Omental fat pad (tissue), 4 donors: ENCODE data around the gene TNNC1. TPM values are rescaled to one million over a fixed set of nuclear protein-coding genes. Genes with fewer than 3 reads are reported as not detected.

ENCODE experiments used
- ATAC-seq: fragments of 150-250 bp; one replicate; pipeline ENCODE4 v1.9.1; 2016; ENCODE audit warnings: mild to moderate bottlenecking, moderate library complexity; ENCODE audit not compliant: low FRiP score
- DNase-seq: peaks from one replicate; pipeline ENCODE4 v3.0.0-alpha.2; 2019; ENCODE audit warnings: low spot score
- CTCF ChIP-seq, 3 donors: fragments of 450-650 bp; IDR thresholded peaks; one replicate each; pipeline ENCODE4 v1.5.1; 2016 to 2017; ENCODE audit warnings: antibody characterized with exemption in 3 of 3, mild to moderate bottlenecking in 3 of 3, moderate library complexity in 2 of 3
- total RNA-seq, 4 donors: library from RNA; depleted of rRNA; stranded (reverse); fragments of >200 nt; gene quantifications; one replicate each; pipeline ENCODE4 v1.1.0, GENCODE V29; 2016

TNNC1 gene
- total RNA-seq, 4 donors from 2014 or later = 2.4 to 2.5 TPM; not detected in 2

GRCh38 chr3:52468336-52468735, 14.5 kb upstream of the TNNC1 start:
- TF ChIP-seq CTCF (IDR thresholded peaks at IDR 0.05) = no peak
- ATAC-seq = peak; percentile 61
- DNase-seq = no peak

- no peak for TF ChIP-seq CTCF (IDR thresholded peaks at IDR 0.05)
- DNase-seq (no peak), ATAC-seq (no peak)
Observed at GRCh38 chr3:52463416-52463815, 9.6 kb upstream of the TNNC1 start.

GRCh38 chr3:52461874-52462273, 8.0 kb upstream of the TNNC1 start:
- ATAC-seq = no peak

GRCh38 chr3:52458770-52459545, 5.1 kb upstream of the TNNC1 start:
- TF ChIP-seq CTCF (IDR thresholded peaks at IDR 0.05) = no peak
- DNase-seq (no peak), ATAC-seq (no peak)

More at GRCh38 chr3:52461874-52462273, 8.0 kb upstream of the TNNC1 start:
- DNase-seq = no peak
- no peak for TF ChIP-seq CTCF (IDR thresholded peaks at IDR 0.05)

GRCh38 chr3:52458031-52458760, 4.4 kb upstream of the TNNC1 start:
- DNase-seq (no peak), ATAC-seq (no peak)
- TF ChIP-seq CTCF (IDR thresholded peaks at IDR 0.05) = no peak

- DNase-seq = no peak
- no peak for ATAC-seq
- TF ChIP-seq CTCF (IDR thresholded peaks at IDR 0.05) = no peak
Observed at GRCh38 chr3:52456800-52457183, 3.0 kb upstream of the TNNC1 start.
